ENCODE measurements around the gene CALHM3. TPM values are rescaled to one million over a fixed set of nuclear protein-coding genes. Genes with fewer than 3 reads are reported as not detected.

The CALHM3 gene
- total RNA-seq, 1 donor from 2014 or later, result not detected

DNA sequence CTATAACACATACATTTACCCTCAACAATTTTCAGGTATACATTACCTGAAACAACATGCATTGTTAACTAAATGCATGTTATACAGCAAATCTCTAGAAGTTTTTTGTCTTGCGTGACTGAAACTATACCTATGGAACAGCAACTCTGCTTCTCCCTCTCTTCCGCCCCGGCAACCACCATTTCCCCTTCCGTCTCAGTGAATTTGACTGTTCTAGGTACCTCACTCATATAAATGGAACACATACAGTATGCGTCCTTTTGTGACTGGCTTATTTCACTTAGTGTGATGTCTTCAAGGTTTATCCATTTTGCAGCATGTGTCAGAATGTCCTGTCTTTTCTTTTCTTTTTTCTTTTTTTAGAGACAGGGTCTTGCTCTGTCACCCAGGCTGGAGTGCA lies 49.4 kb downstream of the CALHM3 start:
- H3K4me1 Mint-ChIP-seq (ENCODE audit: low read depth, unreplicated experiment), result no peaks in the 10 kb centered on the region
- no peak overlapping the region for H3K27ac Mint-ChIP-seq (ENCODE audit: unreplicated experiment)
- no peaks in the 10 kb centered on the region for H3K4me1 ChIP-seq (ENCODE audit: insufficient read depth, low read length)
- H3K9me3 Mint-ChIP-seq (ENCODE audit: unreplicated experiment), result no peaks in the 10 kb centered on the region
- H3K9me3 ChIP-seq (ENCODE audit: insufficient read depth, low read depth, low read length), result no peaks in the 10 kb centered on the region
- no peak overlapping the region for H3K4me2 ChIP-seq (ENCODE audit: low read length)
- H3K27ac ChIP-seq (ENCODE audit: low read depth, low read length), result no peak overlapping the region
- FAIRE-seq (no peak), DNase-seq (ENCODE audit: low read depth) (no peak)
- H4K20me1 ChIP-seq (ENCODE audit: insufficient read depth, low read length), result peaks cover 62% of the 10 kb centered on the region
- H3K36me3 Mint-ChIP-seq (ENCODE audit: low read depth, unreplicated experiment), result peaks cover 27% of the 10 kb centered on the region
- peaks cover 2% of the 10 kb centered on the region for H3K79me2 ChIP-seq (ENCODE audit: insufficient read depth, low read length)
- H3K4me3 Mint-ChIP-seq (ENCODE audit: unreplicated experiment), result no peak overlapping the region
- no peak overlapping the region for H3K9ac ChIP-seq (ENCODE audit: low read length)
- H2AFZ ChIP-seq (ENCODE audit: low read depth, low read length), result no peak overlapping the region
- no peaks in the 10 kb centered on the region for H3K27me3 ChIP-seq (ENCODE audit: insufficient read depth, low read length)
- H3K4me3 ChIP-seq (ENCODE audit: insufficient read depth, low read depth, low read length), result no peak overlapping the region
- TF ChIP-seq EZH2 (IDR thresholded peaks at IDR 0.05; ENCODE audit: insufficient read depth, low read length), result no peak
- TF ChIP-seq, protein P1, sequence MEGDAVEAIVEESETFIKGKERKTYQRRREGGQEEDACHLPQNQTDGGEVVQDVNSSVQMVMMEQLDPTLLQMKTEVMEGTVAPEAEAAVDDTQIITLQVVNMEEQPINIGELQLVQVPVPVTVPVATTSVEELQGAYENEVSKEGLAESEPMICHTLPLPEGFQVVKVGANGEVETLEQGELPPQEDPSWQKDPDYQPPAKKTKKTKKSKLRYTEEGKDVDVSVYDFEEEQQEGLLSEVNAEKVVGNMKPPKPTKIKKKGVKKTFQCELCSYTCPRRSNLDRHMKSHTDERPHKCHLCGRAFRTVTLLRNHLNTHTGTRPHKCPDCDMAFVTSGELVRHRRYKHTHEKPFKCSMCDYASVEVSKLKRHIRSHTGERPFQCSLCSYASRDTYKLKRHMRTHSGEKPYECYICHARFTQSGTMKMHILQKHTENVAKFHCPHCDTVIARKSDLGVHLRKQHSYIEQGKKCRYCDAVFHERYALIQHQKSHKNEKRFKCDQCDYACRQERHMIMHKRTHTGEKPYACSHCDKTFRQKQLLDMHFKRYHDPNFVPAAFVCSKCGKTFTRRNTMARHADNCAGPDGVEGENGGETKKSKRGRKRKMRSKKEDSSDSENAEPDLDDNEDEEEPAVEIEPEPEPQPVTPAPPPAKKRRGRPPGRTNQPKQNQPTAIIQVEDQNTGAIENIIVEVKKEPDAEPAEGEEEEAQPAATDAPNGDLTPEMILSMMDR (IDR thresholded peaks at IDR 0.05; ENCODE audit: insufficient read depth, low read depth, low read length), result no peak
- peaks cover 65% of the 10 kb centered on the region for H3K36me3 ChIP-seq (ENCODE audit: insufficient read depth, low read length)
- H3K27me3 Mint-ChIP-seq (ENCODE audit: low read depth, unreplicated experiment), result no peaks in the 10 kb centered on the region

DNA sequence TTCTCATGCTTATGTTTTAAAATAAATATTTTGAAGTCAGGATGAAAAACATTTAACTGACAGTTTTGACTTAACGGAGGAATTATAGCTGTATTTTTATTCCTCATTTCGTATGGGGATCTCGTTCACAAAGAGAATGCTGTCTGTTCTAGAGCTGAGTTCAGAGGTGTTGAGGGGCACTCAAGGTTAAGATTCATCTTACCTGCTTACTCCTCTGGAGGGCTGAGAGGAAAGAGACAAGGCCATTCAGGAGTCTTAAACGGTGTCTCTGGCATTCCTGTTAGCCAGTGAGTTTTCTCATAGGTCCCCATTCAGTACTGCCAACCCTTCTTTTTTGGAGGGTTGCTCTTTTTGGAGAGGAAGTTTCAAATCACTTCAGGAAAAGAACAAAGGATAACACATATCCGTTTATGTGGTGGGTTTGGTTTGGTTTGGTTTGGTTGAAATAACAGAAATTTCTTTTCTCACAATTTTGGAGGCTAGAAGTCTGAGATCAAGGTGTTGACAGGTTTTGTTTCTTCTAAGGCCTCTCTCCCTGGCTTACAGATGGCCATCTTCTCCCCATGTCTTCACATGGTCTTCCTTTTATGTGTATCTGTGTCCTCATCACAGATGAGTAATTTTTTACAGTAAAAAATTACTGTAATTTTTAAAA lies 49.9 kb downstream of the CALHM3 start:
- H3K4me1 Mint-ChIP-seq (ENCODE audit: low read depth, unreplicated experiment), result no peaks in the 10 kb centered on the region
- Histone ChIP-seq H3K9me3 (ENCODE audit: insufficient read depth, low read depth, low read length) (no peaks in the 10 kb centered on the region), H3K9ac (ENCODE audit: low read length) (no peak overlapping the region), H3K4me2 (ENCODE audit: low read length) (no peak overlapping the region), H2AFZ (ENCODE audit: low read depth, low read length) (no peak overlapping the region), H3K27me3 (ENCODE audit: insufficient read depth, low read length) (no peaks in the 10 kb centered on the region), H4K20me1 (ENCODE audit: insufficient read depth, low read length) (peaks cover 60% of the 10 kb centered on the region), H3K4me1 (ENCODE audit: insufficient read depth, low read length) (no peaks in the 10 kb centered on the region), H3K79me2 (ENCODE audit: insufficient read depth, low read length) (no peaks in the 10 kb centered on the region), H3K27ac (ENCODE audit: low read depth, low read length) (no peak overlapping the region), H3K4me3 (ENCODE audit: insufficient read depth, low read depth, low read length) (no peak overlapping the region), H3K36me3 (ENCODE audit: insufficient read depth, low read length) (peaks cover 65% of the 10 kb centered on the region)
- H3K4me3 Mint-ChIP-seq (ENCODE audit: unreplicated experiment), result no peak overlapping the region
- no peaks in the 10 kb centered on the region for H3K9me3 Mint-ChIP-seq (ENCODE audit: unreplicated experiment)
- FAIRE-seq, result no peak
- H3K27me3 Mint-ChIP-seq (ENCODE audit: low read depth, unreplicated experiment), result no peaks in the 10 kb centered on the region
- no peak overlapping the region for H3K27ac Mint-ChIP-seq (ENCODE audit: unreplicated experiment)
- H3K36me3 Mint-ChIP-seq (ENCODE audit: low read depth, unreplicated experiment), result peaks cover 30% of the 10 kb centered on the region
- TF ChIP-seq, protein P1 (IDR thresholded peaks at IDR 0.05; ENCODE audit: insufficient read depth, low read depth, low read length), result no peak
- TF ChIP-seq EZH2 (IDR thresholded peaks at IDR 0.05; ENCODE audit: insufficient read depth, low read length), result no peak
- DNase-seq (ENCODE audit: low read depth), result no peak

DNA sequence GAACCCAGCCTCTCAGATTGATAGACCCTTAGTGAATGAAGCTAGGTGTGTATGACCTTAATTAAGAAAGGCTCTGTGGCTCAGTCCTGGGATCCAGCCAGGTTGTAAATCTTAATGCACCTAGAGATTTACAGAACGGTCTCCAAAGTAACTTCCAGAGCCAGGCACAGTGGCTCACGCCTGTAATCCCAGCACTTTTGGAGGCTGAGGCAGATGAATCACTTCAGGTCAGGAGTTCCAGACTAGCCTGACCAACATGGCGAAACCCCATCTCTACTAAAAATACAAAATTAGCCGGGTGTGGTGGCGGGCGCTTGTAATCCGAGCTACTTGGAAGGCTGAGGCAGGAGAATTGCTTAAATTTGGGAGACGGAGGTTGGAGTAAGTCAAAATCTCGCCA lies 51.2 kb downstream of the CALHM3 start:
- H3K4me2 ChIP-seq (ENCODE audit: low read length), result no peak overlapping the region
- H3K27me3 ChIP-seq (ENCODE audit: insufficient read depth, low read length), result no peaks in the 10 kb centered on the region
- H3K79me2 ChIP-seq (ENCODE audit: insufficient read depth, low read length), result peaks cover 5% of the 10 kb centered on the region
- peaks cover 57% of the 10 kb centered on the region for H4K20me1 ChIP-seq (ENCODE audit: insufficient read depth, low read length)
- no peaks in the 10 kb centered on the region for H3K9me3 ChIP-seq (ENCODE audit: insufficient read depth, low read depth, low read length)
- no peak overlapping the region for H2AFZ ChIP-seq (ENCODE audit: low read depth, low read length)
- peaks cover 66% of the 10 kb centered on the region for H3K36me3 ChIP-seq (ENCODE audit: insufficient read depth, low read length)
- Mint-ChIP-seq H3K4me3 (ENCODE audit: unreplicated experiment) (no peak overlapping the region), H3K36me3 (ENCODE audit: low read depth, unreplicated experiment) (peaks cover 33% of the 10 kb centered on the region), H3K27ac (ENCODE audit: unreplicated experiment) (no peak overlapping the region), H3K4me1 (ENCODE audit: low read depth, unreplicated experiment) (no peaks in the 10 kb centered on the region), H3K27me3 (ENCODE audit: low read depth, unreplicated experiment) (no peaks in the 10 kb centered on the region), H3K9me3 (ENCODE audit: unreplicated experiment) (no peaks in the 10 kb centered on the region)
- DNase-seq (ENCODE audit: low read depth), result no peak
- no peak overlapping the region for H3K27ac ChIP-seq (ENCODE audit: low read depth, low read length)
- H3K4me3 ChIP-seq (ENCODE audit: insufficient read depth, low read depth, low read length), result no peak overlapping the region
- no peak for FAIRE-seq
- TF ChIP-seq, protein P1 (IDR thresholded peaks at IDR 0.05; ENCODE audit: insufficient read depth, low read depth, low read length), result no peak
- no peak for TF ChIP-seq EZH2 (IDR thresholded peaks at IDR 0.05; ENCODE audit: insufficient read depth, low read length)
- no peaks in the 10 kb centered on the region for H3K4me1 ChIP-seq (ENCODE audit: insufficient read depth, low read length)
- no peak overlapping the region for H3K9ac ChIP-seq (ENCODE audit: low read length)
